Central memory CD8-positive, alpha-beta T cell (primary cell): ENCODE measurements around the gene SLC35D3.
"Not testable (repeated sequence)": the region's sequence is repeated elsewhere in the genome, so short reads cannot be mapped to it uniquely, and the experiment has no call there.

Source experiments
- ATAC-seq: fragments of 150-1000 bp; cut with Tn5 transposase; replicated peaks from 2 replicates; pipeline ENCODE4 v1.10.0; 2022; ENCODE audit warnings: mild to moderate bottlenecking, moderate FRiP score, moderate number of reproducible peaks; ENCODE audit not compliant: poor library complexity, severe bottlenecking; ENCODE audit errors: extremely low read depth
- DNase-seq, 2 donors: peaks; one replicate each; pipeline ENCODE4 v3.0.0; 2021; ENCODE audit warnings: low spot score in 2 of 2
- H3K27ac Mint-ChIP-seq: one replicate; pipeline ENCODE4 v1.8.0; 2022; ENCODE audit warnings: low read depth, mild to moderate bottlenecking, moderate library complexity, mixed read lengths
- H3K27me3 Mint-ChIP-seq: one replicate; pipeline ENCODE4 v1.8.0; 2022; ENCODE audit warnings: mixed read lengths
- H3K36me3 Mint-ChIP-seq: one replicate; pipeline ENCODE4 v1.8.0; 2022; ENCODE audit warnings: mild to moderate bottlenecking, moderate library complexity, mixed read lengths; ENCODE audit not compliant: insufficient read depth
- H3K4me1 Mint-ChIP-seq: one replicate; pipeline ENCODE4 v1.8.0; 2022; ENCODE audit warnings: mixed read lengths
- H3K4me3 Mint-ChIP-seq: one replicate; pipeline ENCODE4 v1.8.0; 2022; ENCODE audit warnings: mild to moderate bottlenecking, moderate library complexity, mixed read lengths
- H3K9me3 Mint-ChIP-seq: one replicate; pipeline ENCODE4 v1.8.0; 2022; ENCODE audit warnings: mixed read lengths

SLC35D3 gene

GRCh38 chr6:136897071-136897470, 25.0 kb upstream of the SLC35D3 start:
- no peak overlapping the region for H3K4me3 Mint-ChIP-seq
- no peaks in the 10 kb centered on the region for H3K4me1 Mint-ChIP-seq
- DNase-seq, result no peak
- H3K27me3 Mint-ChIP-seq, result no peaks in the 10 kb centered on the region
- ATAC-seq, result no peak
- H3K9me3 Mint-ChIP-seq, result no peaks in the 10 kb centered on the region
- H3K27ac Mint-ChIP-seq, result no peak overlapping the region
- H3K36me3 Mint-ChIP-seq, result peaks cover 12% of the 10 kb centered on the region

GRCh38 chr6:136901212-136901784, 20.8 kb upstream of the SLC35D3 start:
- H3K36me3 Mint-ChIP-seq, result peaks cover 15% of the 10 kb centered on the region
- DNase-seq, result no peak
- H3K27me3 Mint-ChIP-seq, result no peaks in the 10 kb centered on the region
- no peak overlapping the region for H3K27ac Mint-ChIP-seq
- H3K9me3 Mint-ChIP-seq, result no peaks in the 10 kb centered on the region
- no peaks in the 10 kb centered on the region for H3K4me1 Mint-ChIP-seq
- H3K4me3 Mint-ChIP-seq, result no peak overlapping the region
- ATAC-seq, result no peak

GRCh38 chr6:136904477-136904876, 17.6 kb upstream of the SLC35D3 start:
- not testable (repeated sequence) for ATAC-seq, H3K27ac Mint-ChIP-seq, H3K4me3 Mint-ChIP-seq, H3K27me3 Mint-ChIP-seq, H3K9me3 Mint-ChIP-seq, H3K4me1 Mint-ChIP-seq, DNase-seq, H3K36me3 Mint-ChIP-seq

GRCh38 chr6:136914947-136915346, 7.2 kb upstream of the SLC35D3 start:
- H3K9me3 Mint-ChIP-seq, result no peaks in the 10 kb centered on the region
- H3K36me3 Mint-ChIP-seq, result peaks cover 7% of the 10 kb centered on the region
- H3K4me3 Mint-ChIP-seq, result no peak overlapping the region
- DNase-seq (no peak), ATAC-seq (no peak)
- H3K4me1 Mint-ChIP-seq, result peaks cover 4% of the 10 kb centered on the region
- peaks cover 19% of the 10 kb centered on the region for H3K27me3 Mint-ChIP-seq
- H3K27ac Mint-ChIP-seq, result no peak overlapping the region

GRCh38 chr6:136918706-136919105, 3.4 kb upstream of the SLC35D3 start:
- H3K4me3 Mint-ChIP-seq, result no peak overlapping the region
- H3K27ac Mint-ChIP-seq, result no peak overlapping the region
- no peaks in the 10 kb centered on the region for H3K9me3 Mint-ChIP-seq
- ATAC-seq, result no peak
- H3K36me3 Mint-ChIP-seq, result peaks cover 8% of the 10 kb centered on the region
- H3K4me1 Mint-ChIP-seq, result peaks cover 28% of the 10 kb centered on the region
- DNase-seq, result no peak
- H3K27me3 Mint-ChIP-seq, result peaks cover 55% of the 10 kb centered on the region

- no peak for ATAC-seq
- Mint-ChIP-seq H3K27me3 (peaks cover 65% of the 10 kb centered on the region), H3K9me3 (no peaks in the 10 kb centered on the region)
Measured at GRCh38 chr6:136920216-136920615, 1.9 kb upstream of the SLC35D3 start.

GRCh38 chr6:136920671-136921380, 1.3 kb upstream of the SLC35D3 start:
- no peaks in the 10 kb centered on the region for H3K9me3 Mint-ChIP-seq
- peaks cover 32% of the 10 kb centered on the region for H3K4me1 Mint-ChIP-seq
- H3K4me3 Mint-ChIP-seq, result peak overlapping the region; percentile 82
- H3K27ac Mint-ChIP-seq, result no peak overlapping the region
- peaks cover 8% of the 10 kb centered on the region for H3K36me3 Mint-ChIP-seq
- DNase-seq (no peak), ATAC-seq (peak; percentile 34)
- H3K27me3 Mint-ChIP-seq, result peaks cover 68% of the 10 kb centered on the region

More at GRCh38 chr6:136920216-136920615, 1.9 kb upstream of the SLC35D3 start:
- H3K27ac Mint-ChIP-seq, result no peak overlapping the region
- DNase-seq, result no peak
- H3K4me1 Mint-ChIP-seq, result peaks cover 32% of the 10 kb centered on the region
- peaks cover 8% of the 10 kb centered on the region for H3K36me3 Mint-ChIP-seq
- peak overlapping the region; percentile 82 for H3K4me3 Mint-ChIP-seq

- DNase-seq (no peak), ATAC-seq (no peak)
- Mint-ChIP-seq H3K4me1 (peaks cover 32% of the 10 kb centered on the region), H3K4me3 (peak overlapping the region; percentile 82), H3K27ac (no peak overlapping the region), H3K27me3 (peaks cover 74% of the 10 kb centered on the region), H3K36me3 (peaks cover 6% of the 10 kb centered on the region), H3K9me3 (no peaks in the 10 kb centered on the region)
Measured at GRCh38 chr6:136921381-136921935, 643 bp upstream of the SLC35D3 start.

GRCh38 chr6:136922685-136923006, 545 bp downstream of the SLC35D3 start:
- no peak for DNase-seq
- no peak for ATAC-seq
- Mint-ChIP-seq H3K9me3 (no peaks in the 10 kb centered on the region), H3K36me3 (peaks cover 3% of the 10 kb centered on the region), H3K4me3 (peak overlapping the region; percentile 82), H3K27ac (no peak overlapping the region), H3K27me3 (peaks cover 75% of the 10 kb centered on the region), H3K4me1 (peaks cover 32% of the 10 kb centered on the region)

GRCh38 chr6:136923116-136923953, 1.2 kb downstream of the SLC35D3 start:
- peak overlapping the region; percentile 82 for H3K4me3 Mint-ChIP-seq
- peaks cover 72% of the 10 kb centered on the region for H3K27me3 Mint-ChIP-seq
- H3K9me3 Mint-ChIP-seq, result no peaks in the 10 kb centered on the region
- DNase-seq (no peak), ATAC-seq (no peak)
- H3K27ac Mint-ChIP-seq, result no peak overlapping the region
- H3K4me1 Mint-ChIP-seq, result peaks cover 32% of the 10 kb centered on the region
- peaks cover 3% of the 10 kb centered on the region for H3K36me3 Mint-ChIP-seq

GRCh38 chr6:136923954-136924673, 2.0 kb downstream of the SLC35D3 start:
- Mint-ChIP-seq H3K9me3 (no peaks in the 10 kb centered on the region), H3K36me3 (peaks cover 3% of the 10 kb centered on the region), H3K4me3 (peak overlapping the region; percentile 62), H3K27ac (no peak overlapping the region), H3K27me3 (peaks cover 67% of the 10 kb centered on the region), H3K4me1 (peaks cover 32% of the 10 kb centered on the region)
- DNase-seq (no peak), ATAC-seq (no peak)

GRCh38 chr6:136926383-136926782, 4.3 kb downstream of the SLC35D3 start:
- Mint-ChIP-seq H3K27me3 (peaks cover 67% of the 10 kb centered on the region), H3K9me3 (no peaks in the 10 kb centered on the region), H3K27ac (no peak overlapping the region)

More at GRCh38 chr6:136926383-136926782, 4.3 kb downstream of the SLC35D3 start:
- ATAC-seq (no peak), DNase-seq (no peak)
- Mint-ChIP-seq H3K4me3 (no peak overlapping the region), H3K36me3 (peaks cover 3% of the 10 kb centered on the region), H3K4me1 (peaks cover 14% of the 10 kb centered on the region)
